H1 (cell line): ENCODE measurements around the gene RNF149. TPM values are rescaled to one million over a fixed set of nuclear protein-coding genes. Genes with fewer than 3 reads are reported as not detected.
"Not testable (repeated sequence)": the region's sequence is repeated elsewhere in the genome, so short reads cannot be mapped to it uniquely, and the experiment has no call there.

ENCODE experiments used
- CTCF ChIA-PET: fragments of 300-600 bp; sonication (Branson Sonifier 250); formaldehyde crosslinking; loops from one replicate; lab custom pipeline; 2021; ENCODE audit not compliant: partially characterized antibody; lab: Charles Lee
- POLR2A ChIA-PET: fragments of 300-600 bp; sonication (Branson Sonifier 250); formaldehyde crosslinking; loops from one replicate; lab custom pipeline; 2021; ENCODE audit warnings: inconsistent platforms; ENCODE audit not compliant: partially characterized antibody; lab: Charles Lee
- DNase-seq, 2 experiments: peaks; one replicate each; pipeline versions ENCODE4 v3.0.0 to v3.0.0-alpha.2; 2010 to 2022; ENCODE audit warnings: low spot score in 2 of 2, low read depth in 1 of 2, mixed read lengths in 1 of 2
- FAIRE-seq: peaks from 2 replicates; lab custom pipeline; 2011; peaks lifted over from hg19 to GRCh38; lab: Jason Lieb, UNC
- H2AFZ ChIP-seq: 2 replicates; pipeline ENCODE4 v1.8.1; 2012; ENCODE audit warnings: low read length, inconsistent platforms
- H2AK5ac ChIP-seq: 2 replicates; pipeline ENCODE4 v1.6.1; 2013; ENCODE audit warnings: low read depth, low read length
- H2BK120ac ChIP-seq: replicated peaks from 2 replicates; pipeline ENCODE3; 2013; ENCODE audit warnings: low read depth, low read length, inconsistent platforms
- H2BK12ac ChIP-seq: 2 replicates; pipeline ENCODE4 v1.6.1; 2013; ENCODE audit warnings: low read depth, low read length
- H2BK15ac ChIP-seq: 2 replicates; pipeline ENCODE4 v1.6.1; 2013; ENCODE audit warnings: low read length
- H2BK20ac ChIP-seq: 2 replicates; pipeline ENCODE4 v1.6.1; 2013; ENCODE audit warnings: low read length
- H2BK5ac ChIP-seq: 2 replicates; pipeline ENCODE4 v1.6.1; 2013; ENCODE audit warnings: low read depth, low read length
- H3K14ac ChIP-seq: 2 replicates; pipeline ENCODE4 v1.6.1; 2013; ENCODE audit warnings: inconsistent platforms; ENCODE audit not compliant: insufficient read length
- H3K18ac ChIP-seq: 2 replicates; pipeline ENCODE4 v1.6.1; 2013; ENCODE audit warnings: low read length; ENCODE audit errors: extremely low read depth
- H3K23ac ChIP-seq: 2 replicates; pipeline ENCODE4 v1.6.1; 2013; ENCODE audit warnings: inconsistent platforms; ENCODE audit not compliant: insufficient read length
- H3K23me2 ChIP-seq: 2 replicates; pipeline ENCODE4 v1.6.1; 2013; ENCODE audit warnings: low read depth, low read length
- H3K27ac ChIP-seq: 2 replicates; pipeline ENCODE4 v1.6.1; 2011; ENCODE audit warnings: low read depth, low read length, inconsistent platforms
- H3K27me3 ChIP-seq, 4 experiments: replicated peaks in 1 of 4; 1 replicate in 1 of 4; 2 replicates in 3 of 4; pipeline versions ENCODE4 v1.6.1 to v1.8.1; 2011 to 2013; ENCODE audit warnings: low read length in 3 of 4, mild to moderate bottlenecking in 3 of 4, inconsistent platforms in 2 of 4, mixed read lengths in 2 of 4, moderate library complexity in 1 of 4; ENCODE audit not compliant: control insufficient read depth in 3 of 4, insufficient read depth in 3 of 4; ENCODE audit errors: extremely low read depth in 1 of 4
- H3K36me3 ChIP-seq, 4 experiments: 2 replicates each; pipeline versions ENCODE4 v1.6.1 to v1.8.1; 2011 to 2013; ENCODE audit warnings: mild to moderate bottlenecking in 4 of 4, low read length in 3 of 4, moderate library complexity in 2 of 4, control low read depth in 1 of 4, inconsistent platforms in 1 of 4; ENCODE audit not compliant: insufficient read depth in 4 of 4, control insufficient read depth in 2 of 4
- H3K4ac ChIP-seq: replicated peaks from 2 replicates; pipeline ENCODE3; 2013; ENCODE audit warnings: low read length, low read depth, mixed read lengths, inconsistent platforms; ENCODE audit not compliant: insufficient read length
- H3K4me1 ChIP-seq, 4 experiments: replicated peaks in 1 of 4; 1 replicate in 1 of 4; 2 replicates in 3 of 4; pipeline versions ENCODE4 v1.6.1 to v1.8.1; 2011 to 2013; ENCODE audit warnings: low read length in 3 of 4, inconsistent platforms in 2 of 4, mixed read lengths in 1 of 4; ENCODE audit not compliant: insufficient read depth in 4 of 4, control insufficient read depth in 3 of 4
- H3K4me2 ChIP-seq, 2 experiments: 2 replicates each; pipeline versions ENCODE4 v1.6.1 to v1.8.1; 2011 to 2013; ENCODE audit warnings: low read depth in 2 of 2, low read length in 2 of 2, control low read depth in 1 of 2, inconsistent platforms in 1 of 2, mild to moderate bottlenecking in 1 of 2; ENCODE audit not compliant: insufficient read depth in 1 of 2
- H3K4me3 ChIP-seq, 4 experiments: fragments of 200-600, 300-600 bp in 1 of 4; sonication (generic), shearing (Covaris generic), sonication (Bioruptor Twin) in 1 of 4; 2 replicates each; pipeline versions ENCODE4 v1.5.1 to v1.8.1; 2011 to 2016; ENCODE audit warnings: low read length in 4 of 4, low read depth in 3 of 4, control low read depth in 2 of 4, inconsistent platforms in 2 of 4, mild to moderate bottlenecking in 2 of 4, mixed read lengths in 1 of 4, moderate library complexity in 1 of 4; ENCODE audit not compliant: insufficient read depth in 2 of 4; ENCODE audit errors: extremely low read depth in 1 of 4
- H3K56ac ChIP-seq: replicated peaks from 2 replicates; pipeline ENCODE3; 2013; ENCODE audit warnings: low read depth, mild to moderate bottlenecking, mixed read lengths, low read length, inconsistent platforms; ENCODE audit not compliant: insufficient read length
- H3K79me1 ChIP-seq: 2 replicates; pipeline ENCODE4 v1.6.1; 2013; ENCODE audit warnings: low read depth, low read length, control low read depth
- H3K79me2 ChIP-seq, 2 experiments: 2 replicates each; pipeline versions ENCODE4 v1.6.1 to v1.8.1; 2012 to 2013; ENCODE audit warnings: low read length in 2 of 2, mild to moderate bottlenecking in 2 of 2, inconsistent platforms in 1 of 2; ENCODE audit not compliant: insufficient read depth in 2 of 2, control insufficient read depth in 1 of 2
- H3K9ac ChIP-seq, 4 experiments: replicated peaks in 1 of 4; 1 replicate in 1 of 4; 2 replicates in 3 of 4; pipeline versions ENCODE4 v1.6.1 to v1.8.1; 2011 to 2013; ENCODE audit warnings: low read depth in 3 of 4, low read length in 3 of 4, control low read depth in 2 of 4, mild to moderate bottlenecking in 2 of 4, moderate library complexity in 2 of 4, inconsistent platforms in 1 of 4; ENCODE audit errors: extremely low read depth in 1 of 4
- H3K9me3 ChIP-seq, 2 experiments: 2 replicates each; pipeline versions ENCODE4 v1.6.1 to v1.8.1; 2012 to 2013; ENCODE audit warnings: mild to moderate bottlenecking in 2 of 2, moderate library complexity in 2 of 2, control low read depth in 1 of 2, inconsistent platforms in 1 of 2, low read depth in 1 of 2, low read length in 1 of 2, mixed read lengths in 1 of 2; ENCODE audit not compliant: insufficient read depth in 2 of 2
- H4K20me1 ChIP-seq, 2 experiments: replicated peaks in 1 of 2; 2 replicates each; pipeline versions ENCODE3 to v1.8.1; 2011 to 2013; ENCODE audit warnings: inconsistent platforms in 2 of 2, low read length in 2 of 2, mild to moderate bottlenecking in 1 of 2; ENCODE audit not compliant: insufficient read depth in 2 of 2, control insufficient read depth in 1 of 2
- H4K5ac ChIP-seq: 2 replicates; pipeline ENCODE4 v1.6.1; 2013; ENCODE audit warnings: low read length, low read depth, mixed read lengths, inconsistent platforms; ENCODE audit not compliant: insufficient read length
- H4K8ac ChIP-seq: 2 replicates; pipeline ENCODE4 v1.8.0; 2013; ENCODE audit warnings: mild to moderate bottlenecking, moderate library complexity, low read length, inconsistent platforms; ENCODE audit not compliant: insufficient read depth; ENCODE audit errors: extremely low read depth
- H4K91ac ChIP-seq: replicated peaks from 2 replicates; pipeline ENCODE3; 2013; ENCODE audit warnings: low read length, mixed read lengths, inconsistent platforms; ENCODE audit not compliant: insufficient read length
- WGBS, 2 experiments: shearing (Covaris generic) in 1 of 2; methylation state at CpG; one replicate each; pipeline versions ENCODE4 v1.1.6 to v1.1.7; 2013 to 2015; ENCODE audit warnings: low lambda C conversion rate in 2 of 2, mixed read lengths in 2 of 2, inconsistent platforms in 1 of 2, low coverage in 1 of 2, missing lambda C conversion rate in 1 of 2; ENCODE audit not compliant: insufficient replicate concordance in 2 of 2, insufficient coverage in 1 of 2, insufficient read length in 1 of 2; ENCODE audit errors: extremely low coverage in 1 of 2, missing lambda C conversion rate in 1 of 2; 5-methylcytosine and 5-hydroxymethylcytosine counted together
- polyA plus RNA-seq, 7 experiments: library from polyadenylated mRNA; depleted of rRNA in 3 of 7; stranded (reverse) in 5 of 7; unstranded in 2 of 7; fragments of >200 nt in 5 of 7; fragments of 200-250 nt in 2 of 7; gene quantifications; 1 replicate in 5 of 7; 2 replicates in 1 of 7; 4 replicates in 1 of 7; pipeline versions ENCODE4 v1.2.1 to v1.2.3, GENCODE V29; 2011 to 2013; ENCODE audit warnings: missing spikeins in 2 of 7, mixed read lengths in 2 of 7
- total RNA-seq: library from RNA; stranded (reverse); fragmentation: NEBNext Ultra II Directional; extraction: Animal tissue kit (Norgen Biotek cat#: 25700); gene quantifications from 2 replicates; pipeline ENCODE4 v1.2.1, GENCODE V29; 2021

The RNF149 gene
- total and polyA plus RNA-seq, 2 of the 8 experiments (the other 6 are each of a cell fraction or from before 2014, with no cell fraction given): 16.6 to 28.2 TPM

DNA sequence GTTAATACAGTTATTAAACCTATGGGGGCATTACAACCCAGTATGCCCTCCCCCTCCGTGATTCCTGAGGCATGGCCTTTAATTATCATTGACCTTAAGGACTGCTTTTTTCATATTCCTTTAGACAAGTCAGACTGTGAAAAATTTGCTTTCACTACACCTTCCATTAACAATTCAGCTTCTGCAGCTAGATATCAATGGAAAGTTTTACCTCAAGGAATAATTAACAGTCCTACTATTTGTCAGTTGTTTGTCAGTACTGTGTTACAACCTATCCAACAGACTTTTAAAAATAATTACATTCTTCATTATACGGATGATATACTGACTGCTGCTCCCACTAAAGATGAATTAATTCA, 68.8 kb downstream of the RNF149 start:
- H3K23me2 ChIP-seq, H3K56ac ChIP-seq, H3K79me1 ChIP-seq, H3K4me3 ChIP-seq, H2BK15ac ChIP-seq, H4K20me1 ChIP-seq, H2BK20ac ChIP-seq, H3K9me3 ChIP-seq, H3K18ac ChIP-seq, H2AFZ ChIP-seq, H3K36me3 ChIP-seq, H2BK5ac ChIP-seq, H3K27me3 ChIP-seq, H3K4me1 ChIP-seq, H3K14ac ChIP-seq, H3K79me2 ChIP-seq, H3K4ac ChIP-seq, H2AK5ac ChIP-seq, H3K9ac ChIP-seq, H3K23ac ChIP-seq, H4K8ac ChIP-seq, FAIRE-seq, H4K5ac ChIP-seq, H3K4me2 ChIP-seq, H3K27ac ChIP-seq, H2BK120ac ChIP-seq, DNase-seq, H2BK12ac ChIP-seq, H4K91ac ChIP-seq: not testable (repeated sequence)
- ChIA-PET POLR2A (interaction anchor here (2.3 to 2.7 kb wide), 2 partner anchors 13 to 238 kb away, joined by 5 to 10 read pairs; partner anchors contain the start of genes CNOT11 and RPL31), CTCF (interaction anchor here (1.2 to 5.1 kb wide), 10 partner anchors 8 to 179 kb away, joined by 3 to 45 read pairs (median 4); partner anchors contain the start of gene CNOT11)
- WGBS, 2 experiments: 78% methylated on average over 2 of the region's 2 CpGs; no CpG with 5 or more reads in 1 of the 2 experiments
